CD14-positive monocyte (primary cell): ENCODE data around the gene ARFGAP3. TPM values are rescaled to one million over a fixed set of nuclear protein-coding genes. Genes with fewer than 3 reads are reported as not detected.

Experiments used
- DNase-seq, 3 donors: peaks; one replicate each; pipeline ENCODE4 v3.0.0-alpha.2; 2011 to 2022
- H2AFZ ChIP-seq: 2 replicates; pipeline ENCODE4 v1.6.0; 2012; ENCODE audit warnings: mild to moderate bottlenecking, low read depth, low read length, inconsistent platforms; ENCODE audit not compliant: insufficient read depth, poor library complexity, severe bottlenecking
- H3K27ac ChIP-seq, 2 donors: 1 replicate in 1 of 2; 2 replicates in 1 of 2; pipeline ENCODE4 v1.5.1; 2012 to 2013; ENCODE audit warnings: low read length in 2 of 2, control low read depth in 1 of 2, inconsistent platforms in 1 of 2, low read depth in 1 of 2, mild to moderate bottlenecking in 1 of 2
- H3K27me3 ChIP-seq, 2 donors: one replicate each; pipeline versions ENCODE4 v1.6.0 to v1.6.1; 2011 to 2013; ENCODE audit warnings: low read length in 2 of 2; ENCODE audit not compliant: control insufficient read depth in 2 of 2, insufficient read depth in 2 of 2
- H3K36me3 ChIP-seq, 2 donors: replicated peaks in 1 of 2; 1 replicate in 1 of 2; 2 replicates in 1 of 2; pipeline versions ENCODE4 v1.5.1 to v1.6.1; 2012 to 2013; ENCODE audit warnings: low read length in 2 of 2, control low read depth in 1 of 2, inconsistent platforms in 1 of 2, mild to moderate bottlenecking in 1 of 2; ENCODE audit not compliant: insufficient read depth in 2 of 2, control insufficient read depth in 1 of 2
- H3K4me1 ChIP-seq, 2 donors: 1 replicate in 1 of 2; 2 replicates in 1 of 2; pipeline versions ENCODE4 v1.5.1 to v1.6.1; 2012 to 2013; ENCODE audit warnings: low read length in 2 of 2, control low read depth in 1 of 2, inconsistent platforms in 1 of 2, mild to moderate bottlenecking in 1 of 2, moderate library complexity in 1 of 2; ENCODE audit not compliant: insufficient read depth in 2 of 2, control insufficient read depth in 1 of 2
- H3K4me2 ChIP-seq: replicated peaks from 2 replicates; pipeline ENCODE3; 2012; ENCODE audit warnings: low read length, moderate library complexity, mild to moderate bottlenecking; ENCODE audit not compliant: poor library complexity, severe bottlenecking; ENCODE audit errors: extremely low read depth
- H3K4me3 ChIP-seq, 3 experiments: fragments of 200-600 bp in 1 of 3; sonication (generic) in 1 of 3; replicated peaks in 1 of 3; 1 replicate in 2 of 3; 2 replicates in 1 of 3; pipeline ENCODE4 v1.5.1; 2011 to 2013; ENCODE audit warnings: low read length in 3 of 3, mild to moderate bottlenecking in 3 of 3, control low read depth in 2 of 3, low read depth in 2 of 3, inconsistent platforms in 1 of 3, moderate library complexity in 1 of 3
- H3K79me2 ChIP-seq: 2 replicates; pipeline ENCODE4 v1.6.0; 2012; ENCODE audit warnings: mild to moderate bottlenecking, control low read depth, inconsistent platforms, low read length, moderate library complexity; ENCODE audit not compliant: insufficient read depth
- H3K9ac ChIP-seq: 2 replicates; pipeline ENCODE4 v1.6.0; 2017; ENCODE audit warnings: low read length, mild to moderate bottlenecking; ENCODE audit not compliant: insufficient read depth, poor library complexity, severe bottlenecking
- H3K9me3 ChIP-seq, 2 donors: replicated peaks in 1 of 2; 1 replicate in 1 of 2; 2 replicates in 1 of 2; pipeline versions ENCODE4 v1.5.1 to v1.6.1; 2012 to 2013; ENCODE audit warnings: low read length in 2 of 2, control low read depth in 1 of 2; ENCODE audit not compliant: control insufficient read depth in 1 of 2, insufficient read depth in 1 of 2
- H4K20me1 ChIP-seq: 2 replicates; pipeline ENCODE4 v1.6.0; 2012; ENCODE audit warnings: mild to moderate bottlenecking, low read length, control low read depth, moderate library complexity; ENCODE audit not compliant: insufficient read depth
- H3K27ac Mint-ChIP-seq, 7 donors: one replicate each; pipeline ENCODE4 v1.8.0; 2020; ENCODE audit warnings: mild to moderate bottlenecking in 7 of 7, mixed read lengths in 7 of 7, moderate library complexity in 6 of 7, inconsistent platforms in 2 of 7
- H3K27me3 Mint-ChIP-seq, 3 donors: one replicate each; pipeline ENCODE4 v1.8.0; 2021 to 2022; ENCODE audit warnings: low read depth in 3 of 3, mild to moderate bottlenecking in 3 of 3, mixed read lengths in 3 of 3, moderate library complexity in 3 of 3, inconsistent platforms in 1 of 3
- H3K36me3 Mint-ChIP-seq, 2 donors: one replicate each; pipeline ENCODE4 v1.8.0; 2020; ENCODE audit warnings: mixed read lengths in 2 of 2, inconsistent platforms in 1 of 2, mild to moderate bottlenecking in 1 of 2
- H3K4me1 Mint-ChIP-seq: one replicate; pipeline ENCODE4 v1.8.0; 2020; ENCODE audit warnings: mild to moderate bottlenecking, mixed read lengths
- H3K4me3 Mint-ChIP-seq, 2 donors: one replicate each; pipeline ENCODE4 v1.8.0; 2020; ENCODE audit warnings: mild to moderate bottlenecking in 2 of 2, mixed read lengths in 2 of 2, moderate library complexity in 1 of 2
- H3K9me3 Mint-ChIP-seq, 7 donors: one replicate each; pipeline ENCODE4 v1.8.0; 2020 to 2022; ENCODE audit warnings: mixed read lengths in 7 of 7, mild to moderate bottlenecking in 6 of 7, moderate library complexity in 6 of 7, inconsistent platforms in 2 of 7
- WGBS: methylation state at CpG from one replicate; pipeline ENCODE4 v1.1.5; 2013; ENCODE audit warnings: missing lambda C conversion rate; ENCODE audit not compliant: insufficient coverage; 5-methylcytosine and 5-hydroxymethylcytosine counted together
- intact Hi-C, 2 donors: fragments of 100-400 bp; cut with micrococcal nuclease; formaldehyde crosslinking; loops; one replicate each; pipeline versions ENCODE4 v1.15.0 to v1.15.1; 2023
- polyA plus RNA-seq, 3 donors: library from polyadenylated mRNA; depleted of rRNA in 1 of 3; unstranded in 2 of 3; stranded (reverse) in 1 of 3; fragments of 300-500 nt in 2 of 3; fragments of >200 nt in 1 of 3; fragmentation: Illumina TruSeq in 2 of 3; gene quantifications; 1 replicate in 2 of 3; 2 replicates in 1 of 3; pipeline ENCODE4 v1.2.3, GENCODE V29; 2012 to 2021
- TF ChIP-seq, protein P1 (sequence below): fragments of 200-600 bp; IDR thresholded peaks from one replicate; pipeline ENCODE4 v1.8.0; 2022; ENCODE audit warnings: antibody characterized with exemption, mild to moderate bottlenecking

The ARFGAP3 gene
- polyA plus RNA-seq, 3 donors = 22.3 to 38.7 (median 34.8) TPM

DNA sequence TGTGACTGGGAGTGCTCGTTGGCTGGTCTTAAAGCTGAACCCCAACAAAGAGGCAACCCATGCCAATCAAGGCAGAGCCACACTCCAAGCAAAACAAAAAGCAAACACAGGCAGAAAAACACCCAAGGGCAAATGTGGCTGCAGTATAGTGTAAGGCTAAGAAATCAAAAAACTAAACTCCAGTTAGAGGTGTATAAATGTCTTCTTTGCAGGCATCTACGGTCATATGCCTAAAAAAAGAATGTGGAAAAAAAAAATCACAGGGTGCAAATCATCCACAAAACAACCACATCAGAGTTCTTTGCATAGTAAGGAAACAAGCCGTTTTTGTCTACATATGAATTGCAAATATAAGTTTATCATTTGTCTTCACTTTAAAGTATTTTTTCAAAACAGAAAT, 27.8 kb downstream of the ARFGAP3 start:
- peaks cover 66 to 90% of the 10 kb centered on the region in 2 donors for H3K36me3 Mint-ChIP-seq
- H3K27me3 ChIP-seq = no peaks in the 10 kb centered on the region
- H3K36me3 ChIP-seq = peaks cover 83 to 93% of the 10 kb centered on the region in 2 donors
- H2AFZ ChIP-seq = no peak overlapping the region
- no peak overlapping the region for H3K27ac ChIP-seq
- H3K79me2 ChIP-seq = no peaks in the 10 kb centered on the region
- no peaks in the 10 kb centered on the region for H3K4me1 ChIP-seq
- intact Hi-C loops = no loop called here
- DNase-seq = no peak
- H3K9me3 ChIP-seq = no peaks in the 10 kb centered on the region
- H3K4me3 Mint-ChIP-seq = no peak overlapping the region
- H3K4me3 ChIP-seq = no peak overlapping the region
- TF ChIP-seq, protein P1, sequence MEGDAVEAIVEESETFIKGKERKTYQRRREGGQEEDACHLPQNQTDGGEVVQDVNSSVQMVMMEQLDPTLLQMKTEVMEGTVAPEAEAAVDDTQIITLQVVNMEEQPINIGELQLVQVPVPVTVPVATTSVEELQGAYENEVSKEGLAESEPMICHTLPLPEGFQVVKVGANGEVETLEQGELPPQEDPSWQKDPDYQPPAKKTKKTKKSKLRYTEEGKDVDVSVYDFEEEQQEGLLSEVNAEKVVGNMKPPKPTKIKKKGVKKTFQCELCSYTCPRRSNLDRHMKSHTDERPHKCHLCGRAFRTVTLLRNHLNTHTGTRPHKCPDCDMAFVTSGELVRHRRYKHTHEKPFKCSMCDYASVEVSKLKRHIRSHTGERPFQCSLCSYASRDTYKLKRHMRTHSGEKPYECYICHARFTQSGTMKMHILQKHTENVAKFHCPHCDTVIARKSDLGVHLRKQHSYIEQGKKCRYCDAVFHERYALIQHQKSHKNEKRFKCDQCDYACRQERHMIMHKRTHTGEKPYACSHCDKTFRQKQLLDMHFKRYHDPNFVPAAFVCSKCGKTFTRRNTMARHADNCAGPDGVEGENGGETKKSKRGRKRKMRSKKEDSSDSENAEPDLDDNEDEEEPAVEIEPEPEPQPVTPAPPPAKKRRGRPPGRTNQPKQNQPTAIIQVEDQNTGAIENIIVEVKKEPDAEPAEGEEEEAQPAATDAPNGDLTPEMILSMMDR = no peak
- H3K4me1 Mint-ChIP-seq = no peaks in the 10 kb centered on the region
- no CpG with 5 or more reads among the region's 3 CpGs for WGBS
- no peak overlapping the region for H3K4me2 ChIP-seq
- peak overlapping the region in 1 of 7 donors; percentile 40 for H3K27ac Mint-ChIP-seq
- peaks cover 0 to 2% (median 0%) of the 10 kb centered on the region in 3 donors for H3K27me3 Mint-ChIP-seq
- no peaks in the 10 kb centered on the region for H3K9me3 Mint-ChIP-seq
- no peak overlapping the region for H3K9ac ChIP-seq
- H4K20me1 ChIP-seq = no peaks in the 10 kb centered on the region

DNA sequence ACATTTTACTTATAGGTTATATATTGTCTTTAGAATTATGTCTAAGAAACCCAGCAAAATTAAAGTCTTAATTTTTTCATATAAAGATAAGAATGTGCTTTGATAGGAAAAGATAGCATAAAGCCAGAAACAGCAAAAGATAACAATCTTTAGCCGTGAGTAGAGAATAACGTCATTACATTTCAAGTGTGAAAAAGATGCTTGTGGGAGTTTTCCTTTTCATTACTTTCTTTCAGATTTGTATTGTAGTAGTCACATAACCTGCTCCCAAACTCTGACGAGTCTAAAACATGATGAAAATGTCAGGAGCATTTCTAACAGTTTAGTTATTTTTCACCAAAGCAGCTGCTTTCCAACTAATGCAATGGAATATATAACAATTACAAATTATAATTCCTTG, 31.3 kb downstream of the ARFGAP3 start:
- peaks cover 0 to 3% (median 0%) of the 10 kb centered on the region in 7 donors for H3K9me3 Mint-ChIP-seq
- H3K27ac Mint-ChIP-seq = no peak overlapping the region
- TF ChIP-seq, protein P1 = no peak
- Histone ChIP-seq H3K4me2 (no peak overlapping the region), H3K79me2 (no peaks in the 10 kb centered on the region), H3K27ac (no peak overlapping the region), H3K27me3 (no peaks in the 10 kb centered on the region), H3K4me1 (no peaks in the 10 kb centered on the region), H4K20me1 (no peaks in the 10 kb centered on the region), H2AFZ (no peak overlapping the region), H3K36me3 (peaks cover 67 to 93% of the 10 kb centered on the region in 2 donors), H3K4me3 (no peak overlapping the region), H3K9me3 (no peaks in the 10 kb centered on the region), H3K9ac (no peak overlapping the region)
- DNase-seq = no peak
- WGBS = no CpG with 5 or more reads among the region's 3 CpGs
- peaks cover 60 to 89% of the 10 kb centered on the region in 2 donors for H3K36me3 Mint-ChIP-seq
- H3K4me1 Mint-ChIP-seq = no peaks in the 10 kb centered on the region
- H3K4me3 Mint-ChIP-seq = no peak overlapping the region
- intact Hi-C loops = no loop called here
- H3K27me3 Mint-ChIP-seq = peaks cover 0 to 2% (median 0%) of the 10 kb centered on the region in 3 donors
